ENCODE measurements around the gene AKAP17A. TPM values are rescaled to one million over a fixed set of nuclear protein-coding genes. Genes with fewer than 3 reads are reported as not detected.
"Not testable (repeated sequence)": the region's sequence is repeated elsewhere in the genome, so short reads cannot be mapped to it uniquely, and the experiment has no call there.

Gene AKAP17A
- polyA plus RNA-seq, 3 donors = 8.9 to 118 (median 13.6) TPM

GRCh38 chrX:1554469-1555210 is 36.8 kb upstream of the AKAP17A start:
- peaks cover 27% of the 10 kb centered on the region for H3K4me1 Mint-ChIP-seq
- peak in 1 of 3 donors; percentile 14 for DNase-seq

GRCh38 chrX:1555370-1555769 is 36.0 kb upstream of the AKAP17A start:
- Histone ChIP-seq H4K20me1 (ENCODE audit: insufficient read depth, low read length) (no peaks in the 10 kb centered on the region), H3K9ac (ENCODE audit: insufficient read depth, low read length, poor library complexity, severe bottlenecking) (no peak overlapping the region), H3K4me3 (replicated peaks in 1 of 3; ENCODE audit: low read depth in 2 of 3, low read length in 3 of 3) (peak overlapping the region in 1 of 3 experiments; percentile 22), H3K27me3 (ENCODE audit: control insufficient read depth in 2 of 2, insufficient read depth in 2 of 2, low read length in 2 of 2) (no peaks in the 10 kb centered on the region), H3K4me1 (ENCODE audit: control insufficient read depth in 1 of 2, insufficient read depth in 2 of 2, low read length in 2 of 2) (peaks cover 8 to 13% of the 10 kb centered on the region in 2 donors), H3K27ac (ENCODE audit: low read depth in 1 of 2, low read length in 2 of 2) (no peak overlapping the region), H2AFZ (ENCODE audit: insufficient read depth, low read depth, low read length, poor library complexity, severe bottlenecking) (no peak overlapping the region), H3K36me3 (replicated peaks in 1 of 2; ENCODE audit: control insufficient read depth in 1 of 2, insufficient read depth in 2 of 2, low read length in 2 of 2) (no peaks in the 10 kb centered on the region), H3K9me3 (replicated peaks in 1 of 2; ENCODE audit: control insufficient read depth in 1 of 2, insufficient read depth in 1 of 2, low read length in 2 of 2) (no peaks in the 10 kb centered on the region), H3K79me2 (ENCODE audit: insufficient read depth, low read length) (no peaks in the 10 kb centered on the region), H3K4me2 (replicated peaks; ENCODE audit: extremely low read depth, low read length, poor library complexity, severe bottlenecking) (no peak overlapping the region)
- 100% methylated on average over 4 of the region's 6 CpGs for WGBS (ENCODE audit: insufficient coverage)
- Mint-ChIP-seq H3K27me3 (ENCODE audit: low read depth in 3 of 3) (peaks cover 3 to 10% (median 8%) of the 10 kb centered on the region in 3 donors), H3K27ac (peak overlapping the region in 1 of 7 donors; percentile 12), H3K9me3 (peaks cover 0 to 6% (median 4%) of the 10 kb centered on the region in 7 donors), H3K4me3 (peak overlapping the region; percentile 34 to 62), H3K36me3 (no peaks in the 10 kb centered on the region), H3K4me1 (peaks cover 24% of the 10 kb centered on the region)
- no peak for DNase-seq
- intact Hi-C loops (cut with micrococcal nuclease) = no loop called here
- no peak for TF ChIP-seq CTCF (IDR thresholded peaks at IDR 0.05)

More at GRCh38 chrX:1554469-1555210, 36.8 kb upstream of the AKAP17A start:
- no peaks in the 10 kb centered on the region for H3K36me3 Mint-ChIP-seq
- Histone ChIP-seq H4K20me1 (ENCODE audit: insufficient read depth, low read length) (no peaks in the 10 kb centered on the region), H3K27me3 (ENCODE audit: control insufficient read depth in 2 of 2, insufficient read depth in 2 of 2, low read length in 2 of 2) (no peaks in the 10 kb centered on the region), H3K4me1 (ENCODE audit: control insufficient read depth in 1 of 2, insufficient read depth in 2 of 2, low read length in 2 of 2) (peaks cover 8 to 13% of the 10 kb centered on the region in 2 donors), H3K79me2 (ENCODE audit: insufficient read depth, low read length) (no peaks in the 10 kb centered on the region), H2AFZ (ENCODE audit: insufficient read depth, low read depth, low read length, poor library complexity, severe bottlenecking) (peak overlapping the region; percentile 6), H3K9ac (ENCODE audit: insufficient read depth, low read length, poor library complexity, severe bottlenecking) (no peak overlapping the region), H3K4me3 (replicated peaks in 1 of 3; ENCODE audit: low read depth in 2 of 3, low read length in 3 of 3) (peak overlapping the region in 1 of 3 experiments; percentile 22), H3K4me2 (replicated peaks; ENCODE audit: extremely low read depth, low read length, poor library complexity, severe bottlenecking) (peak overlapping the region; percentile 47), H3K27ac (ENCODE audit: low read depth in 1 of 2, low read length in 2 of 2) (no peak overlapping the region), H3K9me3 (replicated peaks in 1 of 2; ENCODE audit: control insufficient read depth in 1 of 2, insufficient read depth in 1 of 2, low read length in 2 of 2) (no peaks in the 10 kb centered on the region), H3K36me3 (replicated peaks in 1 of 2; ENCODE audit: control insufficient read depth in 1 of 2, insufficient read depth in 2 of 2, low read length in 2 of 2) (no peaks in the 10 kb centered on the region)
- WGBS (ENCODE audit: insufficient coverage) = 69% methylated on average over 13 of the region's 19 CpGs
- H3K27ac Mint-ChIP-seq = peak overlapping the region in 4 of 7 donors; percentile 10 to 80 (median 35)
- peaks cover 3 to 9% (median 8%) of the 10 kb centered on the region in 3 donors for H3K27me3 Mint-ChIP-seq (ENCODE audit: low read depth in 3 of 3)
- H3K9me3 Mint-ChIP-seq = peaks cover 0 to 6% (median 4%) of the 10 kb centered on the region in 7 donors
- intact Hi-C loops (cut with micrococcal nuclease) = no loop called here
- H3K4me3 Mint-ChIP-seq = peak overlapping the region; percentile 9 to 62
- TF ChIP-seq CTCF (IDR thresholded peaks at IDR 0.05) = no peak

- H3K27me3 Mint-ChIP-seq (ENCODE audit: low read depth in 3 of 3); H3K9me3 Mint-ChIP-seq; H3K36me3 Mint-ChIP-seq; intact Hi-C loops (cut with micrococcal nuclease); H3K9ac ChIP-seq (ENCODE audit: insufficient read depth, low read length, poor library complexity, severe bottlenecking); H3K27ac ChIP-seq (ENCODE audit: low read depth in 1 of 2, low read length in 2 of 2); H3K36me3 ChIP-seq (replicated peaks in 1 of 2; ENCODE audit: control insufficient read depth in 1 of 2, insufficient read depth in 2 of 2, low read length in 2 of 2); H3K4me3 ChIP-seq (replicated peaks in 1 of 3; ENCODE audit: low read depth in 2 of 3, low read length in 3 of 3); H3K79me2 ChIP-seq (ENCODE audit: insufficient read depth, low read length); H3K4me3 Mint-ChIP-seq; H3K4me2 ChIP-seq (replicated peaks; ENCODE audit: extremely low read depth, low read length, poor library complexity, severe bottlenecking); H4K20me1 ChIP-seq (ENCODE audit: insufficient read depth, low read length); DNase-seq; H3K27me3 ChIP-seq (ENCODE audit: control insufficient read depth in 2 of 2, insufficient read depth in 2 of 2, low read length in 2 of 2); H3K9me3 ChIP-seq (replicated peaks in 1 of 2; ENCODE audit: control insufficient read depth in 1 of 2, insufficient read depth in 1 of 2, low read length in 2 of 2); H2AFZ ChIP-seq (ENCODE audit: insufficient read depth, low read depth, low read length, poor library complexity, severe bottlenecking): not testable (repeated sequence)
- peaks cover 8 to 13% of the 10 kb centered on the region in 2 donors for H3K4me1 ChIP-seq (ENCODE audit: control insufficient read depth in 1 of 2, insufficient read depth in 2 of 2, low read length in 2 of 2)
- Mint-ChIP-seq H3K4me1 (peaks cover 24% of the 10 kb centered on the region), H3K27ac (peak overlapping the region in 1 of 7 donors; percentile 19)
These were observed 34.0 kb upstream of the AKAP17A start for GRCh38 chrX:1557442-1557841.

All from CD14-positive monocyte (primary cell).